ENCODE measurements around the gene TLNRD1.

- TF ChIP-seq CTCF (IDR thresholded peaks at IDR 0.05; ENCODE audit: low read length) (no peak), EZH2phosphoT487 (IDR thresholded peaks at IDR 0.05; ENCODE audit: low read length) (no peak)
Measured at GRCh38 chr15:81013396-81013929, 12.7 kb downstream of the TLNRD1 start.
